22Rv1 (cell line): ENCODE results near the gene KCNT1.

ENCODE experiments used
- H3K27ac ChIP-seq: fragments of 450-650 bp; 2 replicates; pipeline ENCODE4 v1.5.1; 2017
- CTCF ChIP-seq: fragments of 450-650 bp; IDR thresholded peaks from 2 replicates; pipeline ENCODE4 v1.5.1; 2017; ENCODE audit warnings: mild to moderate bottlenecking
- ZFX ChIP-seq: fragments of 450-650 bp; IDR thresholded peaks from 2 replicates; pipeline ENCODE4 v1.6.1; 2017; ENCODE audit warnings: antibody characterized with exemption, borderline replicate concordance

The KCNT1 gene

GRCh38 chr9:135711391-135711790, 9.4 kb downstream of the KCNT1 start:
- no peak overlapping the region for H3K27ac ChIP-seq
- TF ChIP-seq ZFX (no peak), CTCF (no peak)

GRCh38 chr9:135711881-135712280, 9.9 kb downstream of the KCNT1 start:
- no peak overlapping the region for H3K27ac ChIP-seq
- TF ChIP-seq CTCF (no peak), ZFX (no peak)

- H3K27ac ChIP-seq = no peak overlapping the region
- TF ChIP-seq CTCF (no peak), ZFX (no peak)
Measured at GRCh38 chr9:135712613-135713295, 10.8 kb downstream of the KCNT1 start.

- TF ChIP-seq CTCF = no peak
- no peak for TF ChIP-seq ZFX
- H3K27ac ChIP-seq = no peak overlapping the region
Measured at GRCh38 chr9:135714242-135715055, 12.5 kb downstream of the KCNT1 start.

- no peak for TF ChIP-seq ZFX
- TF ChIP-seq CTCF = no peak
- no peak overlapping the region for H3K27ac ChIP-seq
Measured at GRCh38 chr9:135715056-135715595, 13.1 kb downstream of the KCNT1 start.

GRCh38 chr9:135716045-135716444, 14.1 kb downstream of the KCNT1 start:
- no peak overlapping the region for H3K27ac ChIP-seq
- TF ChIP-seq CTCF (no peak), ZFX (no peak)

GRCh38 chr9:135717410-135717809, 15.4 kb downstream of the KCNT1 start:
- TF ChIP-seq CTCF (no peak), ZFX (no peak)
- no peak overlapping the region for H3K27ac ChIP-seq
